HG03159 (cell line): Measurements from ENCODE around the gene CYP51A1.
"Not testable (repeated sequence)": the region's sequence is repeated elsewhere in the genome, so short reads cannot be mapped to it uniquely, and the experiment has no call there.

Source experiments
- ATAC-seq: cut with Tn5 transposase; IDR thresholded peaks from one replicate; pipeline ENCODE4 v1.9.1; 2021; ENCODE audit warnings: mild to moderate bottlenecking, moderate library complexity; ENCODE audit not compliant: unreplicated experiment

Gene CYP51A1

DNA sequence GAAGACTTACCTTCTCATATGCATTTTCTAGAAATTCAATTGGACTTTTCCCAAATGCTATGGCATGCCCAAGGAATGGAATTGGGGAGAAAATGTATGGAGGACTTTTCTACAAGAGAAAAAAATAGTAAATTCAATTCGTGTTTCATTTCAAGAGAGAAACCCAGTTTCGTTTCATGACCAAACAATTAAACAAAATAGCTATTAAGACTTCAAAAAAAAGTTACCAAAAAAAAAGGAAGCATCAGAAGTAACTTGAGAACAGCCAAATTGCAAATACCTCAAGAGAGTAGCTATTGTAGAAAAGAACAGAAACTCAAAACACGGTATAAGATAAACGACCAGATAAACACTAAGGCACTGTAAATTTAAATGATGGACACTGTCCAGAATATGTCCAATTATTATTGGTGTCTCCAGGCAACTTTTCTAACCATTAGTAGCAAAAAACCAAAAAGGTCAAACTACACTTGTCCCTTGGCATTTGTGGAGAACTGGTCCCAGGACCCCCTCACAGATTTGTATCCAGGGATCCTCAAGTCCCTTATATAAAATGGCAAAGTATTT is 2.4 kb downstream of the CYP51A1 start:
- no peak for ATAC-seq

DNA sequence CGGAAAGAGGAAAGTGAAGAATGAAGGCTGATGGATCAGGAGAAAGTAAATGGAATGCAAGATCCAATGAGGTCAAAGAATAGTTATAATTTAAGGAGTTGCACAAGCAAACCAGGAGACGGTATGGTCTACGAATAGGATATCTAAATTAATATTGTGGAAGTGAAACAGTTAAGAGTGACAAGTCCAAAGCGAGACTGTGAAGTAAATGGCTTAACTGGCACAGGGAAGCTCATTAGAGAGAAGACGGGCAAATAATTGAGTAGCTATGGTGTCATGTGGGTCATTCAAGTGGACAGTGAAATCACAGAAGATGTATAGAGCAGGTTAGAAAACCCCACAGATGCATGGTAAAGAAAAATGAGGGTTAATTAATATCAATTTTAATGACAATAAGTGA is 3.2 kb downstream of the CYP51A1 start:
- no peak for ATAC-seq

DNA sequence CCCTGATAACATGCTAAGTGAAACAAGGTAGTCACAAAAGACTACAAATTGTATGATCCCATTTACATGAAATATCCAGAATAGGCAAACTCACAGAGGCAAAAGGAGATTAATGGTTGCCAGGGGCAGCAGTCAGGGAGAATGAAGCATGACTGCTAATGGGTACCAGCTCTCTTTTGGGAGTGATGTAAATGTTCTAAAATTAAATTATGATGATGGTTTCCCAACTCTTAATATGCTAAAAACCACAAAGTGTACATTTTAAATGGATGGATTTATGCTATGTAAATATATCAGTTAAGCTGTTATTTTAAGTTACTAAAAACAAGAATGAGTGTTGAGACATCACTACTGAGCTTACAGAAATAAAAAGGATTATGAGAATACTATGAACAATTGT is 12.6 kb downstream of the CYP51A1 start:
- no peak for ATAC-seq

DNA sequence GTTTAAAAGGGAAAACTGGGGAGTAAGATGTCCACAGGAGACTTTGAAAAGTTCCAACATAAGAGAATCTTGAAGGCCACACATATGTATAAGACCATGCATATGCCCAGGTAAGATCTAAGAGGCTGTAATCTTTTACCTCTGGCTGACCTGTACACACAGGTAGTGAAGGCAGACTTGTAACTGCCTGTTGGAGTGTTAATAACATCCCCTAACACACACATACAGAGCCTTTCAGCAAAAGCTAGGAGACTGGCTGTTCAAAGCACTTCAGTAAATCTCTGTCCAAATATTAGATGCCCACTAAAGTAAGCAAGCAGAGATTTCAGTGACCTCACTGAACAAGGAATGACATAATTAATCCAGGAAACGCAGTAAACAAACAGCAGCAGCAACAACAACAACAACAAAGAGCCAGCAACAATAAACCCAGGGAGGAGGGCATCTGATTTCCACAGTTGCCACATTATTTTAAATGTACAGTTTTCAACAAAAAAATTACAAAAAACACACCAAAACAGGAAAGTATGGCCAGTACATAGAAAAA is 15.0 kb downstream of the CYP51A1 start:
- ATAC-seq: no peak

DNA sequence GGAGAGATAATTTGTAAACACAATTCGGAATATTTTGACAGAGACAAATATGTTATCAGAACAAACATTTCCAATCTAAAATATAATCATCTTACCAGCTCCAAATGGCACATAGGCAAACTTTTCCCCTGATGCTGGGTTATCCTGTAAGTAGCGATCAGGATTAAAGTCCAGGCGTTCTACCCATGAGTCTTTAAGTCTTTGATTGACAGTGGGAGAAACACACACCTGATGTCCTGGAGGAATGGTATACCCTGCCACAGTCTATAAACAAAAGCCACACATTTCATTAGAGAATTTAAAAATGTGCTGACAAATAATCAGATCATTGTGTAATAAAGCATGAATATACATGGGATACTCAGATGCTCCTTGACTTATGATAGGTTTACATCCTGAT is 17.3 kb downstream of the CYP51A1 start:
- ATAC-seq: no peak

DNA sequence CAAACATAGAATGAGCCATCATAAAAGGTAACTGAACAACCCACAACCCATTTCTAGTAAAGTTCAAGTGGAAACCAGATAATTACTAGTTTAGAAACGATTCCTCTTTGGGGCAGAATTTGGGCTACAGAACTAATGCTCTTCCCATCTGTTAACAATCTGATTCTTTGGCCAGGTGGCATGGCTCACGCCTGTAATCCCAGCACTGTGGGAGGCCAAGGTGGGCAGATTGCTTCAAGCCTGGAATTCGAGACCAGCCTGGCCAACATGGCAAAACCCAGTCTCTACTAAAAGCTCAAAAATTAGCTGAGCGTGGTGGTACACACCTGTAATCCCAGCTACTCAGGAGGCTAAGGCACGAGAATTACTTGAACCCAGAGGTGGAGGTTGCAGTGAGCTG is 18.5 kb downstream of the CYP51A1 start:
- ATAC-seq: no peak

DNA sequence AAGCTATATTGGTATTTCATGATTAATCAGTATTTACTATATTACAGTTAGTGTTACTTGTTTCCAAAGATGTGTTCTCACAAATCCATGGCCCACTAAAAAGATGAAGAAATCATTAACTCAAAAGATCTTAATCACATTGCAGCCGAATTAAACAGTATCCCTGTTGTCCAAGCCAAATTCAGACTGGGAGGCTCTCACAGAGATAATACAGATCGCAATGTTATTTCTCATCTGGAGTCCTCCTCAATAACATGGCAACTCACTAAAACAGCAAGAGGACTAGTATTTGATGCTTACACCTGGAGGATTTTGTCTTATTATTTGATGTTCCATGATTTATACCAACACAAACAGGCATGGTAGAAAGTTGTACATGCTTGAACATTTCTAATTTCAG is 23.4 kb downstream of the CYP51A1 start:
- ATAC-seq: no peak

DNA sequence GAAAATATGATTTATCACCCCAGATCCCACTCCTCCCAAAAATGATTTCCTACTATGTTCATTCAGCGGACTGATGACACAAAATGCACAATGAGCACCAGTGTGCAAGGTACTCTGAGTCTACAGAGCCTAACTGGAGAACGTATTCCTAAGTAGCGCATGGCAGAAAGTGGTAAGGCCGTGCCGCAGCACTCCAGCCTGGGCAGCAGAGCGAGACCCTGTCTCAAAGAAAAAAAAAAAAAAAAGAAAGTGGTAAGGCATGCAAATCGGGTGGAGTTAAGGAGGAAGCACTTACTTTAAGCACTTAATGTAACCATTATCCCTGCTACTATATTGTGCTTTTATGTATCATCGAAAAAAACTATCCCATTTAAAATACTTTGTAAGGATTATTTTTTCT is 25.5 kb downstream of the CYP51A1 start:
- ATAC-seq: no peak

DNA sequence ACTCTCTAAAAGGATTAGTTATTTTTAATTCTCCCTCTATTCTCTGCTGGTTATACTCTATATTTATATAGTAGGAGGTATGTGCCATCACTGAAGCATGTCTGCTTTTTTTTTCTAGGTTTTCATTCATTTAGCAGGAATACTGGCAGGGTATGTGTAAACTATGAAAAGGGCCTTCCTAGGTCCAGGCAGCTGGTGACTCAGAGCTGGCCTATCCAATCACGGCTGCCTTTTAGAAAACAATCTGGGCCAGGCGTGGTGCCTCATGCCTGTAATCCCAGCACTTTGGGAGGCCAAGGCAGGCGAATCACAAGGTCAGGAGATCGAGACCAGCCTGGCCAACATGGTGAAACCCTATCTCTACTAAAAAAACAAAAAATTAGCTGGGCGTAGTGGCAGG is 31.4 kb downstream of the CYP51A1 start:
- ATAC-seq: not testable (repeated sequence)

DNA sequence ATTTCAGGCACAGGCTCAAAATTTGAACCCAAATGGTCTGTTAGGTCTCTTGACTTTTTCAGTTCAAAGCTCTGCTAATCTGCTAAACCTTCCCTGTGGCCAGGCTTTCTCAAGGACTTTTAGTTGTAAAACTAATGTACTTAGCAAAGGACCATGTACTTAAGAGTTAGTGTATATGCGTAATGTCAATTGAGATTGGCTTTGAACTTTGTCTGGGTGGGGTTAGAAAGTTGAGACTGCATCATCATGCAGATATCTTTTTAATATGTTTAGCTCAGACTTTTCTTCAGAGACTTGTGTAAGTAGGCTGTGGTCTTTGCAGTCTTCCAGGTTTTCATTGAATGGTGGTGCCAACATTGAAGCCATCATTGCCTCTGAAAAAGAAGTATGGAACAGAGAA is 33.7 kb downstream of the CYP51A1 start:
- no peak for ATAC-seq

DNA sequence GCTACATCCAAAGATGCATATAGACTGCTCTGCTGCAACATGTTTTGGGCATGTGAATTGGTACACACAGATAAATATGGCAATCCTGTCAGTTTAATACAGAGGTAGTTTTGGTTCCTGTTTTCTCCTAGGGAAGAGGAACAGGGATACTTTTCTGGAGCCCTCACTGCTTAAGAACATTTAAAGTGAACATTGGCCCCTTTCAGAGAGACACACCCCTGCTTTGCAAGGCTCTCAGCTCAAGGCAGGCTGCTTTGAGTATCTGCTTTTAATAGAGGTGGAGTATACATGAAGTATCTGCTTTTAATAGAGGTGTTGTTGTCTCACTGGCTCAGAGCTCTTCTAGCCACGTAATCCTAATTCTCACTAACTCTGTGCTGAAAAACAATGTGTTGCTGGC is 38.9 kb downstream of the CYP51A1 start:
- ATAC-seq: no peak

DNA sequence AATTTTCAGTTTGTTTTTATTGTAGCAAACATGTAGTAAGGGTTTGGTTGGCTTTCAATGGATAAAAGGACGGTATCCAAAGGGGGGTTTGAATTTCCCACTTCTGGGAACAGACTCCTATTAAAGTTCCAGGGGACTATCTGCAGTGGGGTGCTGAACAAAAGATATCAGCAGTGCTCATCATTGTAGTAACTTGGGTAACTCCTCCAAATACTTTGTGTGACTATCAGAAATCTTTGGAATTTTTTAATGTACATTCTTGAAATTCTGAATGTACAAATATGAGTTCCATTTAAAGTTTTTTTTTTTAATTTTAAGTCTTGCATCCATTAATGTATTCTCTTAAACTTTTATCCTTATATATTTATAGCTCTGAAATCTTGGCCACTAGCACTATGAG is 42.1 kb downstream of the CYP51A1 start:
- no peak for ATAC-seq

DNA sequence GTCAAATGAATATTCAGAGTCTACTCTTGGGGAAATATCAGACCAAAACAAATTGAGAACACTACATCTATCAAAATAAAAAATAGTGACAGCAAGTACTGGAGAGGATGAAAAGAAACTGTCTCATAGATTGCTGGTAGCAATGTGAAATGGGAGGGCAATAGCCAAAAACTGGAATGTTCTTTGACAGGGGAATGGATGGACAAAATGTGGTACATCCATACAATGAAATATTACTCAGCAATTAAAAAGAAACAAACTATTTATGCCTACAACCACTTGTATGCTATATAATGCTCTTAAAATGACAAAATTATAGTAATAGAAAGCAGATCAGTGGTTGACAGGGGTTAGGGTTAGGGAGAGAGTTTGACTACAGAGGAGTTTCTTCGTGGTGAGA is 46.0 kb downstream of the CYP51A1 start:
- ATAC-seq: no peak

DNA sequence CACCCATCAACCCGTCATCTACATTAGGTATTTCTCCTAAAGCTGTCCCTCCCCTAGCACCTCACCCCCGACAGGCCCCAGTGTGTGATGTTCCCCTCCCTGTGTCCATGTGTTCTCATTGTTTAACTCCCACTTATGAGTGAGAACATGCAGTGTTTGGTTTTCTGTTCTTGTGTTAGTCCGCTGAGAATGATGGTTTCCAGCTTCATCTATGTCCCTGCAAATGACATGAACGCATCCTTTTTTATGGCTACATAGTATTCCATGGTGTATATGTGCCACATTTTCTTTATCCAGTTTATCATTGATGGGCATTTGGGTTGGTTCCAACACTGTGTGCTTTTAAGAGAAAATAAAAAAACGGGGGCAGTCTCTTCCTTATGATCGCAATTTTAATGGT is 50.4 kb downstream of the CYP51A1 start:
- ATAC-seq: not testable (repeated sequence)

DNA sequence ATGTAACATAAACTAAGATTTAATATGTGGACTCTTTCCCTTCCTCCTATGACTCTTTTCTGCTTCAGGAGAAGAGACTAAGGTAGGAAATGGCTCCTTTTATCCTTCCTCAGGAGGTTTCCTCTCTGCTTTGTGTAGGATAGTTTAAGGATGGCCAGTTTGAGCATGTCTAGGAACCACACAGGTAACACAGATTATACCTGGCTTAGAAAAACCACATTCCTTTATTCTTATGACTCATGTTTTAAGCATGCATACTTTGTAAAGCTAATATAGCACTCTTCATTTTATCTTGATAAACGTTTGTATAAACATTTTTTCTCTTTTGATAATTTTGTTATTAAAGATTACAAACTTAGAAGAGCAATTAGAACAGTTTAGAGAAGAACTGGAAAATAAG is 57.8 kb downstream of the CYP51A1 start:
- ATAC-seq: no peak

DNA sequence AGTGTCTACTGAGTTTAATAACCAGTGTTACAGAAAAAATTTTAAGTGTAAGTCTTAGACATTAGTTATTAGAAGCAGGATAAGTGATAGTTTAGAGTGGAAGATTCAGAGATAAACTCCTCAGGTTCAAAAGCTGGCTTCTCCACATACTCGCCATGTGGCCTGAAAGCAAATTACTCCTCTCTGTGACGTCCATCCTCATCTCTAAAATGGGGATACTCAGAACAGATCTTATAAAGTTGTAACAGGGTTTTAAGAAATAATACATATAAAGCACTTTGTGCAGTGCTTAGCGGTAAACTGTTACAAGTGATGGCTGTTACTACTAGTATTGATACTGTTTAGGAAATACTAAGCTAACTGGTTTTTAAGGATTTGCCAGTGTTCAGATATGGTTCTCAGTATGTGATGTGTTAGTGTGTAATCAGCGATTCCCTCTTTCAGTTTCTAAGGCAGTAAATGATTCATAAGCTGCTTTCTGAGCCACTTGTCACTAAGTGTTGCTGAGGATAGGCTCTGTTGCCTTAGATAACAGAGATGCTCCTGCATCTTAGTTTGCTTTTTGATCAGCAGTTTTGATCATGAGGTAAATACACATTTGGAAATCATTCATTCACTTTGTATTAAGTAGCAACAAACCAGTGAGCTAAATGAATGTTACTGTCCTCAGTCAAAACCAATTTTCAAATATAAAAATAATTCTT is 58.7 kb downstream of the CYP51A1 start:
- no peak for ATAC-seq

DNA sequence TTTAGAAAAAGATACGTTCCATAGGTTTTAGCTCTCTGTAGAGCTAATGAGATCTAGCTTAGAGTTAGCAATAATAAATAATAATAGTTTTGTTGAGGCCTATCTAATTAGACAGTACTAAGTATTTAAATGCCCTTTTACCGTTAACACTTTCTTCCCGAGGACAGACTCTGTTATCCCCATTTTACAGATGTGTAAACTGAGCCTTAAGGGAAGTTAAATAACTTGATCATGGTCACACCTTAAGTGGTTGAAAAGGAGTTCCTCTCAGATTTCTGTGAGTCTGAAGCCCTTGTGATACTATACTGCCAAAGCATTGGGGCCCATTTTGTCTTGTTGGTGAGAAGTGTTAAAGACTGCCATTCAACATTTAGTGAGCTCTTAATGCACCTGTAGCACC is 61.6 kb downstream of the CYP51A1 start:
- ATAC-seq: no peak

DNA sequence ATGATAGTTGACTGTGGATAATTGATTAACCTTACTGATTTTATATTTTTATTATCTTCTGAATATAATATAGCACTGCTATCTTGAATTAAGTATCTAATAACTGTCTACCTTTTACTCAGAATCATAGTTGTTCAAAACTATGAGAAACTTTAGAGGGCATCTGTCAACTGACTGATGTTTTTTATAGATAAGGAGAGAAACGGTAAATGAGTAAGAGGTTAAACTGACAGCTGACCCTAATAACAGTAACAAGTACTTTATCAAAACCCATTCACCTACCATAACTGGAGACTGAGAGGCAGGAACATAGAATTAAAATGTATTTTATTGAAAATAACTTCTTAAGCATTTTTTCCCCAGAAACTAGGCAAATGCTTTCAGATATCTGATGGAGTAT is 62.2 kb downstream of the CYP51A1 start:
- no peak for ATAC-seq

DNA sequence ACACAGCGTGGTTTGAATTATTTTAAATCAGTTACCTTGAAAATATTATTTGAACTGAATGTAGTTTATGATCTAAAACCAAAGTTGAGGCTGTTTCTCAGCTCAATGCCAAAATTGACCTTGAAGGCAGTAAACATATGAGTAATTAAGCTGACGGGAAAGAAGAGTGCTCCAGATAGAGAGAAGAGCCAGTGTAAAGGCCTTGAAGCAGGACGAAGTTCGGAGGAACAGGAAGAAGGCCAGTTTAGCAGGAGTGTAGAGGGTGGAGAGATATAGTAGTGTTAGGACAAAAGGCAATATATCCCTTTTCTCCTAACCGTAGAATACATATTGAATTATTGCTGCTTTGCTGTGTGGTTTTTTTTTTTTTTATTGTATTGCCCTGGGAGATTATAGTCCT is 63.2 kb downstream of the CYP51A1 start:
- ATAC-seq: no peak

DNA sequence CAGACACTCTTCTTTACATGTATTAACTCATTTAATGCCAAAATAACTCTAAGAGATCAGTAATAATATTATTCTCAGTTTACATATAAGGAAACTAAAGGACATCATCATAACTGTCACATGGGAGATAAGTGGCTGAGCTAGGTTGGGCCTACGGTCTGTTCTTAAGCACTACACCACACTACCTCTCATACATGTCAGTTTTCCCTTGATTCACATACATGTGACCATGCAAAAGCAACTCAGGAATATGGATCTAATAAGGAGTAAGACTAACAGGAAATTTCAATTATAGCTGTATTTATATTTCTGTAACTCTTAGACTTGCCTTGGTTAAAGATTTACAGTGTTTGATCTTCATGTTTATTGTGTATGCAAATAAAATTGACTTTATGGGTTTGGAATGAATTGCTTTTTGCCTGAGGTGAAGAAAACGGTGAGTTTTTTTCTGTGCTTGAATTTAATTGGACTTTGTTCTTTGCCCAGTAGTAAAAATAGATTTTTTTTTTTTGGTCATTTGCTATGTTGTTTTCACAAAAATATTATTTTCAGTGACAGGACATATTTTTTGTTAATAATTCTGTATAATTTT is 69.7 kb downstream of the CYP51A1 start:
- ATAC-seq: no peak
